Measurements from ENCODE around the gene SFTA2.

DNA sequence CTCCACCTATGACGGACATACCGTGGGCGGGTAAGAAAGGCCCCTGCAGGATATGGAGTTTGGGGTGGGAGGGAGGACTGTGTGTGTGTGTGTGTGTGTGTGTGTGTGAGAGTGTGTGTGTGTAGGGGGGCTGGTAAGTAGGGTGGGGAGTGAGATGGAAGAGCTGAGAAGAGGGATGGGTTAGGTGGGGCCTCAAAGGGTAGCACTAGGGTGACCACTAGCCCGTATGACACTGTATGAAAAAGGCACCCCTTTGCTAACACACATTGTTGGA lies 40.6 kb downstream of the SFTA2 start:
- TF ChIP-seq, protein P1, sequence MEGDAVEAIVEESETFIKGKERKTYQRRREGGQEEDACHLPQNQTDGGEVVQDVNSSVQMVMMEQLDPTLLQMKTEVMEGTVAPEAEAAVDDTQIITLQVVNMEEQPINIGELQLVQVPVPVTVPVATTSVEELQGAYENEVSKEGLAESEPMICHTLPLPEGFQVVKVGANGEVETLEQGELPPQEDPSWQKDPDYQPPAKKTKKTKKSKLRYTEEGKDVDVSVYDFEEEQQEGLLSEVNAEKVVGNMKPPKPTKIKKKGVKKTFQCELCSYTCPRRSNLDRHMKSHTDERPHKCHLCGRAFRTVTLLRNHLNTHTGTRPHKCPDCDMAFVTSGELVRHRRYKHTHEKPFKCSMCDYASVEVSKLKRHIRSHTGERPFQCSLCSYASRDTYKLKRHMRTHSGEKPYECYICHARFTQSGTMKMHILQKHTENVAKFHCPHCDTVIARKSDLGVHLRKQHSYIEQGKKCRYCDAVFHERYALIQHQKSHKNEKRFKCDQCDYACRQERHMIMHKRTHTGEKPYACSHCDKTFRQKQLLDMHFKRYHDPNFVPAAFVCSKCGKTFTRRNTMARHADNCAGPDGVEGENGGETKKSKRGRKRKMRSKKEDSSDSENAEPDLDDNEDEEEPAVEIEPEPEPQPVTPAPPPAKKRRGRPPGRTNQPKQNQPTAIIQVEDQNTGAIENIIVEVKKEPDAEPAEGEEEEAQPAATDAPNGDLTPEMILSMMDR (IDR thresholded peaks at IDR 0.05): no peak
- no peak for TF ChIP-seq POLR2A (IDR thresholded peaks at IDR 0.05)
